Sigmoid colon (tissue), 7 donors: ENCODE data around the gene TJP1. TPM values are rescaled to one million over a fixed set of nuclear protein-coding genes. Genes with fewer than 3 reads are reported as not detected.

Experiments used
- DNase-seq: peaks from one replicate; pipeline ENCODE4 v3.0.0-alpha.2; 2019
- H3K27ac ChIP-seq, 4 donors: fragments of 200-600 bp; sonication (generic); one replicate each; pipeline ENCODE4 v1.5.1; 2016 to 2019; ENCODE audit warnings: mild to moderate bottlenecking in 1 of 4
- H3K27me3 ChIP-seq, 3 donors: fragments of 200-600 bp; sonication (generic); one replicate each; pipeline ENCODE4 v1.5.1; 2019; ENCODE audit warnings: mild to moderate bottlenecking in 1 of 3
- H3K36me3 ChIP-seq, 4 donors: fragments of 200-600 bp; sonication (generic); one replicate each; pipeline ENCODE4 v1.5.1; 2016 to 2019
- H3K4me1 ChIP-seq, 4 donors: fragments of 200-600 bp; sonication (generic); one replicate each; pipeline ENCODE4 v1.5.1; 2017 to 2019
- H3K4me3 ChIP-seq, 4 donors: fragments of 200-600 bp; sonication (generic); one replicate each; pipeline ENCODE4 v1.5.1; 2017 to 2019; ENCODE audit warnings: mild to moderate bottlenecking in 2 of 4, moderate library complexity in 1 of 4
- H3K9me3 ChIP-seq, 4 donors: fragments of 200-600 bp in 3 of 4; sonication (generic) in 3 of 4; one replicate each; pipeline versions ENCODE4 v1.5.1 to v1.6.1; 2013 to 2019
- CTCF ChIP-seq, 4 experiments: fragments of 450-650 bp in 3 of 4; fragments of 200-600 bp in 1 of 4; IDR thresholded peaks; one replicate each; pipeline ENCODE4 v1.5.1; 2016 to 2019; ENCODE audit warnings: antibody characterized with exemption in 4 of 4, mild to moderate bottlenecking in 3 of 4, moderate library complexity in 2 of 4
- EP300 ChIP-seq, 4 donors: sonication (generic); formaldehyde crosslinking; IDR thresholded peaks; one replicate each; pipeline ENCODE4 v1.6.1; 2017; ENCODE audit warnings: antibody characterized with exemption in 4 of 4
- POLR2A ChIP-seq, 2 donors: fragments of 450-650 bp; IDR thresholded peaks; one replicate each; pipeline ENCODE4 v1.6.1; 2016; ENCODE audit warnings: antibody characterized with exemption in 2 of 2, mild to moderate bottlenecking in 2 of 2, moderate library complexity in 2 of 2
- POLR2AphosphoS5 ChIP-seq, 4 donors: sonication (generic); formaldehyde crosslinking; IDR thresholded peaks; one replicate each; pipeline ENCODE4 v1.6.1; 2017; ENCODE audit warnings: antibody characterized with exemption in 4 of 4
- WGBS, 2 donors: extraction: QIAGEN DNeasy Blood & Tissue Kit; methylation state at CpG; one replicate each; pipeline ENCODE4 v1.1.7; 2013; 5-methylcytosine and 5-hydroxymethylcytosine counted together
- intact Hi-C: fragments of 100-400 bp; cut with DNase I; formaldehyde crosslinking; loops from one replicate; pipeline ENCODE4 v1.15.1; 2023
- polyA plus RNA-seq, 3 donors: library from polyadenylated mRNA; stranded (reverse); fragments of 200-250 nt; gene quantifications; one replicate each; pipeline ENCODE4 v1.2.3, GENCODE V29; 2013
- total RNA-seq, 4 donors: library from RNA; depleted of rRNA; stranded (reverse); fragments of >200 nt; gene quantifications; one replicate each; pipeline ENCODE4 v1.1.0, GENCODE V29; 2016
- donor health status: healthy with polysubstance abuse.
- donor health status: Bipolar disorder and iron deficiency.
- donor health status: healthy.

TJP1 gene
- total and polyA plus RNA-seq, 7 donors: 21.3 to 134 (median 92.0) TPM

GRCh38 chr15:29859293-29859692 lies 37.0 kb upstream of the TJP1 start:
- Histone ChIP-seq H3K4me1 (no peaks in the 10 kb centered on the region), H3K4me3 (no peak overlapping the region), H3K27me3 (no peaks in the 10 kb centered on the region), H3K9me3 (no peaks in the 10 kb centered on the region), H3K27ac (no peak overlapping the region), H3K36me3 (no peaks in the 10 kb centered on the region)
- DNase-seq: no peak
- intact Hi-C loops: no loop called here
- TF ChIP-seq CTCF (IDR thresholded peaks at IDR 0.05): no peak
- no peak for TF ChIP-seq POLR2A (IDR thresholded peaks at IDR 0.05)
- no peak for TF ChIP-seq EP300 (IDR thresholded peaks at IDR 0.05)
- TF ChIP-seq POLR2AphosphoS5 (IDR thresholded peaks at IDR 0.05): no peak
- 53 to 61% methylated on average over 4 of the region's 4 CpGs for WGBS, 2 donors

GRCh38 chr15:29857221-29857789 lies 35.0 kb upstream of the TJP1 start:
- Histone ChIP-seq H3K27ac (no peak overlapping the region), H3K4me3 (no peak overlapping the region), H3K36me3 (no peaks in the 10 kb centered on the region), H3K9me3 (no peaks in the 10 kb centered on the region), H3K27me3 (no peaks in the 10 kb centered on the region), H3K4me1 (no peaks in the 10 kb centered on the region)
- no peak for DNase-seq
- no peak for TF ChIP-seq CTCF (IDR thresholded peaks at IDR 0.05)
- no peak for TF ChIP-seq EP300 (IDR thresholded peaks at IDR 0.05)
- no peak for TF ChIP-seq POLR2A (IDR thresholded peaks at IDR 0.05)
- TF ChIP-seq POLR2AphosphoS5 (IDR thresholded peaks at IDR 0.05): no peak
- intact Hi-C loops: no loop called here
- 70 to 73% methylated on average over 5 of the region's 5 CpGs for WGBS, 2 donors

GRCh38 chr15:29854413-29854812 lies 32.1 kb upstream of the TJP1 start:
- H3K27ac ChIP-seq: no peak overlapping the region
- H3K27me3 ChIP-seq: no peaks in the 10 kb centered on the region
- TF ChIP-seq POLR2AphosphoS5 (IDR thresholded peaks at IDR 0.05): no peak
- TF ChIP-seq EP300 (IDR thresholded peaks at IDR 0.05): no peak
- no peak for TF ChIP-seq CTCF (IDR thresholded peaks at IDR 0.05)
- no peak for TF ChIP-seq POLR2A (IDR thresholded peaks at IDR 0.05)
- 74 to 85% methylated on average over 6 of the region's 6 CpGs for WGBS, 2 donors
- H3K4me3 ChIP-seq: no peak overlapping the region
- intact Hi-C loops: no loop called here
- peaks cover 0 to 3% (median 0%) of the 10 kb centered on the region in 4 donors for H3K9me3 ChIP-seq
- DNase-seq: no peak
- no peaks in the 10 kb centered on the region for H3K4me1 ChIP-seq
- H3K36me3 ChIP-seq: no peaks in the 10 kb centered on the region

GRCh38 chr15:29853211-29853987 lies 31.1 kb upstream of the TJP1 start:
- intact Hi-C loops: no loop called here
- WGBS, 2 donors: 88 to 93% methylated on average over 8 of the region's 8 CpGs

More at GRCh38 chr15:29853211-29853987, 31.1 kb upstream of the TJP1 start:
- no peak for DNase-seq
- no peaks in the 10 kb centered on the region for H3K27me3 ChIP-seq
- H3K9me3 ChIP-seq: peaks cover 0 to 3% (median 0%) of the 10 kb centered on the region in 4 donors
- H3K27ac ChIP-seq: no peak overlapping the region
- no peaks in the 10 kb centered on the region for H3K4me1 ChIP-seq
- TF ChIP-seq POLR2A (IDR thresholded peaks at IDR 0.05) (no peak), CTCF (IDR thresholded peaks at IDR 0.05) (no peak), POLR2AphosphoS5 (IDR thresholded peaks at IDR 0.05) (no peak), EP300 (IDR thresholded peaks at IDR 0.05) (no peak)
- H3K4me3 ChIP-seq: no peak overlapping the region
- H3K36me3 ChIP-seq: no peaks in the 10 kb centered on the region
